HEK293 (cell line): ENCODE data around the gene IDH3A.

Experiments used
- CTCF ChIA-PET: fragments of 350-600 bp; formaldehyde crosslinking; extraction: SDS; loops from one replicate; lab custom pipeline; 2021; ENCODE audit warnings: antibody characterized with exemption; lab: Yijun Ruan, JAX
- POLR2A ChIA-PET: fragments of 300-600 bp; formaldehyde crosslinking; extraction: SDS; loops from one replicate; lab custom pipeline; 2020; ENCODE audit warnings: antibody characterized with exemption, inconsistent platforms; lab: Yijun Ruan, JAX
- H3K27ac ChIP-seq: fragments of 200-500 bp; sonication (Bioruptor generic); 2 replicates; pipeline ENCODE4 v1.5.1; 2014; ENCODE audit warnings: low read depth, low read length, control low read depth, inconsistent platforms; ENCODE audit errors: extremely low read depth
- H3K36me3 ChIP-seq, 2 experiments: fragments of 200-500 bp in 1 of 2; sonication (Bioruptor generic) in 1 of 2; 1 replicate in 1 of 2; 2 replicates in 1 of 2; pipeline ENCODE4 v1.5.1; 2014 to 2017; ENCODE audit warnings: inconsistent platforms in 2 of 2, low read length in 2 of 2; ENCODE audit not compliant: control insufficient read depth in 2 of 2, insufficient read depth in 1 of 2
- H3K4me1 ChIP-seq: fragments of 200-500 bp; sonication (Bioruptor generic); 2 replicates; pipeline ENCODE4 v1.5.1; 2014; ENCODE audit warnings: mild to moderate bottlenecking, low read length, inconsistent platforms; ENCODE audit not compliant: control insufficient read depth, insufficient read depth
- H3K4me3 ChIP-seq: 2 replicates; pipeline ENCODE4 v1.5.1; 2011; ENCODE audit warnings: low read depth, mild to moderate bottlenecking, control low read depth, low read length, moderate library complexity
- H3K9me3 ChIP-seq: fragments of 200-500 bp; sonication (Bioruptor generic); 2 replicates; pipeline ENCODE4 v1.5.1; 2014; ENCODE audit warnings: low read depth, low read length, inconsistent platforms; ENCODE audit not compliant: control insufficient read depth, insufficient read depth
- CTCF ChIP-seq: fragments of 450-650 bp; formaldehyde crosslinking; IDR thresholded peaks from 2 replicates; pipeline ENCODE4 v1.5.1; 2016; ENCODE audit warnings: missing biosample characterization, missing genetic modification characterization
- GLIS1 ChIP-seq: fragments of 450-650 bp; formaldehyde crosslinking; IDR thresholded peaks from 2 replicates; pipeline ENCODE4 v1.5.1; 2016; ENCODE audit warnings: missing biosample characterization, missing genetic modification characterization
- GLIS2 ChIP-seq: fragments of 450-650 bp; formaldehyde crosslinking; IDR thresholded peaks from 2 replicates; pipeline ENCODE4 v1.5.1; 2016; ENCODE audit warnings: missing biosample characterization, missing genetic modification characterization
- HIC1 ChIP-seq: fragments of 450-650 bp; formaldehyde crosslinking; IDR thresholded peaks from 2 replicates; pipeline ENCODE4 v1.5.1; 2016; ENCODE audit warnings: missing biosample characterization, missing genetic modification characterization
- HOXD13 ChIP-seq: sonication (generic); formaldehyde crosslinking; IDR thresholded peaks from 2 replicates; pipeline ENCODE4 v1.8.0; 2022; ENCODE audit warnings: missing genetic modification reagents, borderline replicate concordance
- PRDM1 ChIP-seq: fragments of 450-650 bp; formaldehyde crosslinking; IDR thresholded peaks from 2 replicates; pipeline ENCODE4; 2016; ENCODE audit warnings: missing biosample characterization, missing genetic modification characterization
- REST ChIP-seq: fragments of 450-650 bp; formaldehyde crosslinking; IDR thresholded peaks from 2 replicates; pipeline ENCODE4 v1.5.1; 2016; ENCODE audit warnings: missing biosample characterization, missing genetic modification characterization
- ZBTB17 ChIP-seq: fragments of 450-650 bp; formaldehyde crosslinking; IDR thresholded peaks from 2 replicates; pipeline ENCODE4 v1.5.1; 2016; ENCODE audit warnings: missing biosample characterization, missing genetic modification characterization
- ZFHX2 ChIP-seq: fragments of 450-650 bp; formaldehyde crosslinking; conservative IDR thresholded peaks from 2 replicates; pipeline ENCODE4 v1.5.1; 2016; ENCODE audit warnings: missing biosample characterization, missing genetic modification characterization
- ZFP41 ChIP-seq: fragments of 450-650 bp; formaldehyde crosslinking; IDR thresholded peaks from 2 replicates; pipeline ENCODE4 v1.5.1; 2016; ENCODE audit warnings: missing biosample characterization, missing genetic modification characterization, borderline replicate concordance
- ZNF112 ChIP-seq: fragments of 450-650 bp; formaldehyde crosslinking; IDR thresholded peaks from 2 replicates; pipeline ENCODE4 v1.5.0; 2017; ENCODE audit warnings: missing biosample characterization, missing genetic modification characterization
- ZNF146 ChIP-seq: fragments of 450-650 bp; formaldehyde crosslinking; IDR thresholded peaks from 2 replicates; pipeline ENCODE4 v1.5.1; 2016; ENCODE audit warnings: missing biosample characterization, missing genetic modification characterization
- ZNF169 ChIP-seq: fragments of 450-650 bp; formaldehyde crosslinking; IDR thresholded peaks from 2 replicates; pipeline ENCODE4 v1.5.1; 2016; ENCODE audit warnings: missing biosample characterization, missing genetic modification characterization
- ZNF184 ChIP-seq: fragments of 450-650 bp; IDR thresholded peaks from 2 replicates; pipeline ENCODE4 v1.5.1; 2018; ENCODE audit warnings: missing biosample characterization, mild to moderate bottlenecking, missing genetic modification characterization
- ZNF211 ChIP-seq: fragments of 450-650 bp; formaldehyde crosslinking; IDR thresholded peaks from 2 replicates; pipeline ENCODE4 v1.5.1; 2016; ENCODE audit warnings: low read depth, missing biosample characterization, missing genetic modification characterization
- ZNF548 ChIP-seq: fragments of 450-650 bp; formaldehyde crosslinking; IDR thresholded peaks from 2 replicates; pipeline ENCODE4 v1.5.1; 2016; ENCODE audit warnings: missing biosample characterization, missing genetic modification characterization
- ZNF560 ChIP-seq: fragments of 450-650 bp; formaldehyde crosslinking; IDR thresholded peaks from 2 replicates; pipeline ENCODE4 v1.5.1; 2017; ENCODE audit warnings: missing biosample characterization, missing genetic modification characterization, borderline replicate concordance
- ZNF600 ChIP-seq: fragments of 450-650 bp; formaldehyde crosslinking; IDR thresholded peaks from 2 replicates; pipeline ENCODE4 v1.5.1; 2016; ENCODE audit warnings: missing biosample characterization, missing genetic modification characterization
- ZNF664 ChIP-seq: fragments of 450-650 bp; formaldehyde crosslinking; IDR thresholded peaks from 2 replicates; pipeline ENCODE4 v1.5.1; 2016; ENCODE audit warnings: missing biosample characterization, missing genetic modification characterization
- ZNF692 ChIP-seq: fragments of 450-650 bp; formaldehyde crosslinking; IDR thresholded peaks from 2 replicates; pipeline ENCODE4 v1.5.1; 2016; ENCODE audit warnings: missing biosample characterization, missing genetic modification characterization
- ZNF707 ChIP-seq: fragments of 450-650 bp; formaldehyde crosslinking; IDR thresholded peaks from 2 replicates; pipeline ENCODE4 v1.5.1; 2016; ENCODE audit warnings: missing biosample characterization, missing genetic modification characterization

IDH3A gene

GRCh38 chr15:78125267-78125666 is 23.9 kb upstream of the IDH3A start (continued):
- TF ChIP-seq REST (tag by site-specific recombination) (peak; percentile 64), CTCF (tag by site-specific recombination) (no peak), ZFP41 (no peak), ZNF146 (tag by site-specific recombination) (no peak), GLIS1 (tag by site-specific recombination) (no peak), PRDM1 (tag by site-specific recombination) (no peak), ZNF707 (peak; percentile 44; the same call in 1 of the 2 replicates)

- peaks cover 2% of the 10 kb centered on the region; the same call in 1 of the 2 replicates for H3K4me1 ChIP-seq
- ChIA-PET POLR2A (interaction anchor here (1.3 kb wide), 1 partner anchor 22 kb away, joined by 3 read pairs; no protein-coding TSS in a partner anchor), CTCF (interaction anchor here (0.6 to 3.2 kb wide), 7 partner anchors 14 to 464 kb away, joined by 3 to 12 read pairs (median 5); partner anchors contain the start of gene IDH3A)
- TF ChIP-seq ZNF112 (tag by site-specific recombination) (no peak), ZNF184 (tag by site-specific recombination) (no peak), ZNF211 (no peak), HOXD13 (no peak), ZNF664 (tag by site-specific recombination) (no peak)
- H3K9me3 ChIP-seq: no peaks in the 10 kb centered on the region
- no peak overlapping the region for H3K4me3 ChIP-seq
- H3K36me3 ChIP-seq: no peaks in the 10 kb centered on the region
- H3K27ac ChIP-seq: no peak overlapping the region
Observed at GRCh38 chr15:78127882-78128281, 21.3 kb upstream of the IDH3A start.

- H3K27ac ChIP-seq: no peak overlapping the region
- ChIA-PET POLR2A (no interaction called here), CTCF (interaction anchor here (0.6 to 3.2 kb wide), 8 partner anchors 11 to 220 kb away, joined by 3 to 22 read pairs (median 4); no protein-coding TSS in a partner anchor)
- H3K4me3 ChIP-seq: no peak overlapping the region
- no peaks in the 10 kb centered on the region for H3K9me3 ChIP-seq
- peaks cover 2% of the 10 kb centered on the region; the same call in 1 of the 2 replicates for H3K4me1 ChIP-seq
- TF ChIP-seq ZFHX2 (tag by site-specific recombination) (peak; percentile 12; the same call in 1 of the 2 replicates), ZNF600 (tag by site-specific recombination) (peak; percentile 48; the same call in 1 of the 2 replicates), HIC1 (peak; percentile 14; the same call in 1 of the 2 replicates), ZNF169 (tag by site-specific recombination) (no peak), ZBTB17 (peak; percentile 43), GLIS2 (tag by site-specific recombination) (peak; percentile 45), ZNF692 (tag by site-specific recombination) (0 out of 2 replicates have a peak, but pooled peaks have one; percentile 45), ZNF548 (tag by site-specific recombination) (peak; percentile 96), ZNF560 (no peak)
- H3K36me3 ChIP-seq: no peaks in the 10 kb centered on the region
Observed at GRCh38 chr15:78129077-78129750, 19.9 kb upstream of the IDH3A start.
